HG02610 (cell line): ENCODE data around the gene HOXB5.

Experiments
- ATAC-seq: cut with Tn5 transposase; IDR thresholded peaks from one replicate; pipeline ENCODE4 v1.9.1; 2021; ENCODE audit warnings: mild to moderate bottlenecking, moderate library complexity; ENCODE audit not compliant: unreplicated experiment

The HOXB5 gene

DNA sequence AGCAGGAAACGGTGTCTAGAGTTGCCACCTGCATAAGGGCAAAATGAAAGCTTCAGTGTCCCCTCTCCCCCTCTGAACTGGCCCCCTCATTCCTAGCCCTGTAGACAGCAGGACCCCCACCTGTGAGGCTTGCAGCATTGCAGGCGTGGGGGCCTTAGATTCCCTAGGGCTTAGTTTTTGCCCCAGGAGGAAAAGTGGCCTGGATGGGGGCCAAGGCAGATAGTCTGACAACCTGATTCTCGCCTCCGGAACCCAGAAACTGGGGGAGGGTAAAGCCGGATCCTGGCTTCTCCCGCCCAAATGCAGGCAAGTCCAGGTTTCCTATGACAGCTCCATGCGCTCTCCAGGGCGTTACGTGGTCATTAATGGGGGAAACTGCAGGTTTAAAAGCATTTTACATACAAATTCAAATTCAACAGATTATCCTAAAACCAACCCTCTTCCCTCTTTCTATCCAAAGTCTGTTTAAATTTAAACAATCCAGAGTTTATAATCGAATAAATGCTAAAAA is 11.9 kb upstream of the HOXB5 start:
- ATAC-seq: no peak

DNA sequence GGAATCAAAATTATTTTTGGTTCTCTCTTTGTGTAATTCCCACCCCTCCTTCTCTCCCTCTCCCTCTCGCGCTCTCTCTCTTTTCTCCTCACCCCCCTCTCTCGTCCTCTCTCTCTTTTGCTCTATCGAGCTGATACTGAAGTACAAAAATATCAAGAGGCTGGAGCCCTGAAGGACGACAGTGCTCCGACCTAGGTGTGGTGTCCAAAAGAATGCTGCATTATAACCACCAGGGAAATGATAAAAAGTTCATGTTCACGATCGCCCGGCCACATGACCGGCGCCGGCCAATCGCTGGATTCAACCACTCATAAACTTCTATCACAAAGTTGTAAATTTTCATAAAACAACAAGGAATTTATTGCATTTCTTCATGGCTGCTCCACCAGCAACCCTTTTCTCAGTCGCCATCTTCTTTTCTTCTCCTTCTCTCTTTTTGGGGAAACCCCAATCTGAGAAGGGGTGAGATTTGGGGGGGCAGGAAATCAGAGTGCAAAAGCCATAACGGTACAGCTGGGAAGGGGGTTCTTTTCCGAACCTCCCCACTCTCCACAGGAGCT is 11.3 kb upstream of the HOXB5 start, which contains the start of gene HOXB6:
Gene HOXB6, minus strand, starts transcription at position 217 of the 560 bp plus-strand sequence. CDS start 6,836 bp downstream, outside the sequence.
- no peak for ATAC-seq

DNA sequence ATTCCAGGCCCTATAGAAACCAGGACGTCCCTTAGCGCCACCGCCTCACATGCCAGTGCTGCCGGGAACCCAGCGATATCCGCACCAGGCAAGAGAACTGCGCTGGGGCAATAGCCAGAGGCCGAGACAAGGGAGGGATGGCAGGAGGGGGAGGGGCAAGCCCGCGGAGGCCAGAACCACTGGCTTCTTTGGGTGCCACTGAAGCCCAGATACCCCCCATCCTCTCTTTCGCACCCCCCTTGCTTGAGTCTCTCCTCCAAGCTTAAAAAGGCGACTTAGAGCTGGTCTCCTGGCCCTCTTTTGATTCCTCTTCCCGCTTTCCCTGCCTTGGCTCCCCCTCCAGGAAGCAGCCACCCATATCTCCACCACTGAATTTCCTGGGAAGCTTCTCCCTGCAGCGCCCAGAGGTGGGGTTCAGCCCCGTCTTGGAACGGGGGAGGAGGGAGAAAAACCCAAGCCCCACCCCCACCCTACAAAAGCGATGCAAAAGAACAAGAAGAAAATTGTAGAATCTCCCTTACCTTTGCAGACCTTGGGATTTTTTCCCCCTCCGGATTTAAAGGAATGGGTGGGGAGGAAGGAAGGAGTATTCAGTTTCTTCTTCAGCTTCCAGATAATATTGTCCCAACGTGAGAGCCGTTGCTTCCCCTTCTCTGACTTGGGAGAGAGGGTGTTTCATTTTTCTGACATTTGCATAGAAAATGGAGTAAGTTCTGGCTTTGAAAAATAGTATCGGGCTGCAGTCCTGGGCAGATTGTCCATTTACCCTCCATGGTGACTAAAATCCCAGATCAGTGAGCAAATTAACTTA is 10.6 kb upstream of the HOXB5 start:
- no peak for ATAC-seq

DNA sequence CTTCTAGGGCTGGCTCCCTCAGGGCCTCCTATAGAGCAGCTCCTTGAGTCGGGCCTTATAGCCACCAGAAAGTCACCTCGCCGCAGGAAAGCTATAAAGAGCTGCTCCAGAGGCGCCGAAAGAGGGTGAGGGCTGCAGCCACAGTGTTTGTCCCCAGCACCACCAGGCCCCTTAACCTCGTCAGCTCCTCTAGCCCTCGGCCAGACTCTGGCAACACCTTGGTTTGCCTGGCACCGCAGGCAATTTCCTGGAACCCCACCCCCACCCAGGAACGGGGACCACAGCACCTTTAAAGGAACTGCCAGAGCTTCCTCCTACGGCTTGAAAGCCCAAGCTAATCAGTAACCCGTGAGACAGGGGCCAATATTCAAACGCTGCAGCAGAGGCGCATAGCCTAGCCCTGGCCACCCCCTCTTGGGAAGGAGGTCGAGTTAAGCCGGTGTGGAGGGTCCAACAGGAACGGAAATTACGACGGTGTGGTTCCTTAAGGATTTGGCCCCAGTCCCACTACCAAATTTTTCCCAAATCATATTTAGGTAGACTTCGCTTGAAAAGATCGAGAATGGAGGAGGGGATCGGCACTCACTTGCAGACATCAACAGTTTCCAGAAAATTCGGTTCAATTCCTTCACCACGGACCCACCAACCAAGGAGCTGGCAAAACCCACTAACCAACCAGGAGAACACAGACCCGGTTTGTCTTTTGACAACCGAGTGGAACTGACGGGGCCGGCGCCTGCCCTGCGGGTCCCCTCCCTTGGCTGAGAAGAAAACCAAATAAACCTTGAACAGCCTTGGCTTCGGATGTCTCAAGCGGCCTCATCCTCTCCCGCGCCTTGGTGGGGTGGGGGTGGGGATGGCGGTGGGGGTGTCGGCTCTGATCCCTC is 8.2 kb upstream of the HOXB5 start:
- ATAC-seq: no peak

DNA sequence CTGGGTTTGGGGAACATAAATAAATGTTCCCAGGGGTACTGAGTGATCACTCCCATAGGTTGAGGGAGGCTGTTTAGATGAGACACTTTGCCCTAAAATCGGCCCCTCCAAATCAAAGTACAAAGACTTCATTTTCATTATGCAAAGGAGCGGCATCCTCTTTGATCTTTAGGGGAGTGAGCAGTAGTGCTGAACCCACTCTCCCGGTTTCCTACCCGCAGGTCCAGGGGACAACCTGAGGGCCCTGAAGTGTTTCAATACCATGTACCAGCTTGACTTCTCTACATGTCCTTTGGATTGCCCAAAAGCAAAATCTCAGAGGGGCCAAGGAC is 7.6 kb upstream of the HOXB5 start:
- no peak for ATAC-seq

DNA sequence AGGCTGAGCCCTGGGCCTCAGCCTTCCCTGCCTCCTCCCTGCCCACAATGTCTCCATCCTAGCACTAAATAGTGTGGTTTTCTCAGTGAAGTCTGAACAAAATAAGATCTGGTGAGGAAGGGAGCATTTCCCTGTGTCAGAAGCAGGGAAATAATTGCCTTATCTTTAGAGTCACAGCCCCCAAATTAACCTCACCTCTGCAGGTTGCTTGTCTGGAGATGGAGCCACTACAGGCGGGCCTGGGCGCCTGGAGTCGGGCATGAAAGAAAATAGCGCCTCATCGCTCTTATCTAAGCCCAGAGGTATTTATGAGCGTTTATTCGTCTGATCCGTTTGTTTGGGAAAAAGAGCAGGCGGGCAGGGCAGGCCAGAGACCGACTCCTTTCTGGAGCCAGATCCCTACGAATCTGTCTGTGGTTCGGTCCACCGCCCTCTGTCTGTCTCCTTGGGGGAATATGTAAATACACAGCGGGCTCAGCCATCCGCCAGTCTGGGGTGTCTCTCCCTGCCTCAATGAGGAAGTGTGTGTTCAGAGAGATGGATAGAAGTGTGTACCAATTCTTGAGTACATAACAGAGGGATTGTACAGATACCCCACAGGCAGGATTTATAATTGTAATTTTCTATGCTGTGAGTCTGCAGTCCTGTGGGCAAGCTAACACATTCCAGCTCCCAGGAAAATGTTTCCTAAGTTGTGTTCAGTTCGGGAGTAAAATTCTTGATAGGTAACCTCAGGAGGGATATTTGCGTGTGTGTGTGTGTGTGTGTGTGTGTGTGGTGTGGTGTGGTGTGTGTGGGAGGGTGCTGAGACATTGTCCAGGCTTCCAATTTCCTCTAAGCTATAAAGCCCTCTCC is 6.9 kb upstream of the HOXB5 start:
- ATAC-seq: no peak

DNA sequence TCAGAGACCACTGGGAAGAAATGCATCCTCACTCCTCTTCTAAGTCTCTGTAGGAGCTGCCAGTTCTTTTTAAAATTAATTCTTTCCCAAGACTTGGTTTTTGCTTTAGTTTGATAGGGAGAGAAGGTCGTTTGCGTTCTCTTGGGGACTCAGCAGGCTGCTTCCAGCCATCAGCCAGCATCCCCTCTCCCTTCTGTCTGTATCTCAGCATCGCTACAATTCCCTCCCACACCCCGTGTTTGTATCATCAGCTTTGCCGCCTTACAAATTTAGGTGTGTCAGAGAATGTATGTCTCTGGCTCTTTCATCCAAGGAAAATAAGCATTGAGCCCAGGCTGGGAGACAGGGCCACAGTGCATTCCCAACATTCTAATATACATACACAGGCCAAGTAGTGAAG is 5.8 kb upstream of the HOXB5 start:
- no peak for ATAC-seq

DNA sequence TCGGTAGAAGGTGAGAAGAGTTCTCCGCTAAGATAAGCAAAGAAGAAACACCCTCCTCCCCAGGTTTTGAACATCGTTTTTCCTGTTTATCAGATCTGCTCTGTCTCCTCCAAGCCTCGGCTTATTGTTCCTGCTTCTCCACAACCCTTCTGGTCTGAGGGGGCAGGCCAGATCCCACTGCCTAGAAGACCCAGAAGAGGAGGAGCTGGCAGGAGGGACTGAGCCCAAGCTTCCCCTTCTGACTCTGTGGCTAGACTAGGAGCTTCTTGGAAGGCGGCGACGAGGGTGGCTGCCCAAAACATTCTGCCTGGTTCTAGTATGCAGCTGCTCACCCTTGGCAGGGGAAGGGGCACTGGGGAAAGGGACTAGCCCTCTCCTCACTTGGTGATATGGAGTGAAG is 5.2 kb upstream of the HOXB5 start:
- ATAC-seq: no peak

DNA sequence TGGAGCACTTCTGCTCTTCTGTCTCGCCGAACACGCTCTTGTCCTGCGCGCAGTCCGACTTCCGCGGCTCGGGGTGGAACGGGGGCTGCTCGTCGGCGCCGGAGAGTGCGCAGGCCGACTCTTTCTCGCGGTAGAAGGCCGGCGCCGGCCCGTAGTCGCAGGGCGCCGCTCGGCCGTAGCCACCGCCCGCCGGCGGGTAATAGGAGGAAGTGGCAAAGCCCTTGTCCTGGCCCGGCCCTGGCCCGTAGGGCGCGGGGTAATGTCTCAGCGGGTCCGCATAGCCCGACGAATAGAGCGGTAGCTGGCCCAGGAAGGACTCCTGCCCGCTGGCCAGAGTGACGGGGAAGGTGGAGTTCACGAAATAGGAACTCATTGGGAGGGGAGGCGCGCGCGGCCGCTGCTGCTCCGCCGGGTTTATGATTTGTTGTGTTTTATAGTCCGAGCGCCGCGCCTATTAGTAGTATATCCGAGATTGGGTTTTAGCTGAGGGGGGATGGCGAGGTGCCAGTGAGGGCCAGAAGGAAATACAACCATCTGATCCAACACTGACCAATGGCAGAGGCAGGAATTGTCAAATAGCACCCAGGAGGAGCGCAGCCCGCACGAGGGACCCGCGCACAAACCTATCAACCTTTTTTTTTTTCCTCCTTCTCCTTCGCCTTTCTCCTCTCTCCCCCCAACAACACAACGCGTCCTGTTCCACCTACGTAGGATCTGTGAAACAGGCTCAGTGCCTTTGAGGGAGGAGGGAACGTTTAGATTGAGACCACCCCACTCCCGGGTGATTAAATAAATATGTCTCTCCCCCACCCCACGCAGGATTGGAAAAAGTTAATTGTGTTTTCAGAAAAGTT is 4.4 kb upstream of the HOXB5 start:
- no peak for ATAC-seq

DNA sequence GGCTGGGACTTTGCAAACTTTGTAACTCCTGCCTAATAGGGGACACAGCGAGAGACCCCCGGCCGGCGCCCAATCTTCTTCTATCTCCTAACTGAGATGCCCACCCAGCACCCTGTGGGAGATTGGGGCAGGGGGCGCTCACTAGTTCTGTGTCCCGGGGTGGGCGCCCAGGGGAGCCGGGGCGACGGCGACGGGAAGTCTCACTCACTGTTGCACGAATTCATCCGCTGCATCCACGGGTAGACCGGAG is 3.9 kb upstream of the HOXB5 start:
- no peak for ATAC-seq

DNA sequence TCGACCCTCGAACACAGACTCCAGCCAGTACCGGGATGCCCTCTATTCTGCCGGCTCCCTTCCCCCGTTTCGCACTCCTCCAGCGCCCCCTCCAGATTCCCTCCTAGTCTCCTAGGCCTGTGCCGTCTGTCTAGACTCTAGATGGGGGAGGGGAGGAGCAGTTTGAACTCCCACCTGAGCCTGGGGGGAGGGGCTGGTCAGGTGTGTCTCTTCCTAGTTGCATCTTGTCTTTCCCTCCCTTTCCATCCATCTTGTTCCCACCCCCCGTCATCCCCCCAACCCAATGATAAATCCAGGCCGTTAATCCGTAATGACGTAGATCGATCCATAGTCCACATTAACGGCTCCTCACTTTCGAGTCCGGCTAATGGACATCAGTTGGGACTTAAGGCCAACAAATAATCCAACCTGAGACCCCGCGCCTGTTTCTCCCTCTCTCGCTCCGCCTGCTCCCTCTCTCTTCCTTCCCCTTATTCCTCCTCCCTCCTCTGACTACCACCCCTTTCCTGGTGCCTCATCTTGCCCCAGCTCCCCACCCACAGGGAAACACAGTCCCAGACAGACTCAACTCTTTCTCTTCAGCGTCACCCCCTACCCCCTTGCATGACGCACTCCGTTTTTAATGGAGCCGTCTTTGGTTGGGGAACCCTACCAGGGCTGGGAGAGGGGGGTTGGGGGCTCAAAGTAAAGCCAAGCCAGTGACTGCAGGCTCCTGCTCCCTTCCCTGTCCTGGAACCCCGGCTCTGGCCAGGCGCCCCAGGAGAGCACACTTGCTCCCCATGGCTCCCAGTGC is 3.4 kb upstream of the HOXB5 start:
- ATAC-seq: no peak

DNA sequence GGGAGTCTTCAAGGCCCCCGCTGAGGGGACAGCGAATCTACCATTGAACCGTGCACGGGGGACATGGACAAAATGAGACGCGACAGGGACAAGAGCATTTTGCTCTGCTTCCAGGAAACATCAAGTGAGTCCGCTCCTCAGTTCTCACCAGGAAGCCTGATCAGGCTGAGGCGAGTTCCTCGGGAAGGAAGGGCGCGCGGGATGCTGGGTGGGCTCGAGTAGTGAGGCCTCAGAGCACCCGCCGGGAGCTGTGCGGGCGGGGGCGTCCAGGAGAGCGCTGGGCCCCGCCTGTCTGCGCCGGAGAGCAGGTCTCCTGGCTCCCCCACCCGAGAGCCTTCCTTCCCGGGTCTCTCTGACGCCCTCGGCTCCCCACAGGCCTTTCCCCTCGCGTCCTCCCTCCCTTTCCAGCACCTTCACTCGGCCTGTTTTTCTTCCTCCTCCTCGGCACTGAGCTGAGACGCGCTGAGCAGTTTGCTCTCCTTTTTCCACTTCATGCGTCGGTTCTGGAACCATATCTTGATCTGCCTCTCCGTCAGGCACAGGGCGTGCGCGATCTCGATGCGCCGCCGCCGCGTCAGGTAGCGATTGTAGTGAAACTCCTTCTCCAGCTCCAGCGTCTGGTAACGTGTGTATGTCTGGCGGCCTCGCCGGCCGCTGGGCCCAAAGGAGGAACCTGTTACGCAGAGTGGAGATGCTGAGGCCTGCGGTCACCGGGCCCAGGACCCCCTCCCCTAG is 2.6 kb upstream of the HOXB5 start:
- ATAC-seq: no peak

DNA sequence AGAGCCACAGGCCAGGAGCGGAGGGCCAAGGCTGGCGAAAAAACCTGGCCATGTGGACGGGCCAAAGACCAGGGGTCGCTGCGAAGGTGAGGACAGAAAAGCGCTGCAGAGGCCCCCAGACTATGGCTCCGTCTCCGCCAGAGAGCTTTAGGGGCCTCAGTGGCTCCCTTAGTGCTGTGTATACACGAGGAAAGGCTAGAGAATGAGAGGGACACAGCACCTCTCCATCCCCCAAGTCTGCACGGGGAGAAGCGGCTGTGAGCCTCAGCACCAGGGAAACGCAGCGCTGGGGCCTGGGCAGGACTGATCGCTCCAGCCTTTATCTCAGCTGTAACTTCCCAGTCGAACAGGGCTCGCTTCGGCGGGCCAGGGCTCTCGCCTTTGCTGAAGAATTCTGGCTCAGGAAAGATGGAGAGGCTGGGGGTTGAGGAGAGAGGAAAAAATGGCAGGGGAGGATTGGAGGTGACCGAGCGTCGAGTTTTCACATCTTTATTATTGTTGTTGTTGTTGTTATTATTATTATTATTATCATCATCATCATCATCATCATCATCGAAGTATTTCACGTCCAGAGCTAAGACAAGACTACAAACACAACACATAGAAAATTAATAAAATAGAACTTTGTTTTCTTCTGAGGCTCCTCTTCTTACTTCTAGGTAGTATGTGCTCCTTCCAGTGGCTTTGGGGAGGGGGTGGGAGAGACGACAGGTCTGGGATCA is 1.9 kb upstream of the HOXB5 start:
- ATAC-seq: no peak

DNA sequence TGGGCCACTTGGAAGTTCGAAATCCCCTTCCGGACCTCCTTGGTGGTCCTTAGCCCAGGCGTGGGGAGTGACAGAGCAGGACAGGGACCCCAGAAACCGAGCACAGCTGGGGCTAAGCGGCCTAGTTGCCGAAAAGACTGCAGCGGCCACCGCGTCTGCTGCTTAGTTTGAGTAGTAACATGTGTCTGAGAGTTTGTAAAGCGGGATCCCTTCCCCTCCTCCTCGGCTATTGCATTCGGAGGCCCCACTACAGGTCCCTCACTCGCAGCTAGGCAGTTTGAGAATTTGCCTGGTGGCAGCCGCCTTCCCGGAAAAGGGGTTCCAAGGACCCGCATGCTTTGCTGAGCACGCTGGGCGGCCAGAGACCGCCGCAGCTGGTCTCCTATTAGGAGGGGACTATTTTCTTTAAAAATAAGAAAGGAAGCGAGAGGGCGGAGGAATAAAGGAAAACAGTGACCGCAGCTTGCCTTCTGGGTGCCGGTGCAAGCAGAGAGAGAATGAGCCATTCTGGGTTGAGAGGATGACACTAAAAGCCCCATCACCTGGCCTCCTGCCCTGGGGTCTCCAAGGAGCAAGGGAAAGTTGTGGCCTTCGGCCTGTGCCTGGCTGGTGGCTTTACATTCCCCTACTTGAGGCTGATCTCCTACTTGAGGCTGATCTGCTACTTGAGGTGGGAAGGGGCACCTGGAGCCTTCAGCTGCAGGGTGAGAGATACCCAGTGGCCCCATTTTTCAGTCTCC is 1.1 kb upstream of the HOXB5 start:
- ATAC-seq: no peak

DNA sequence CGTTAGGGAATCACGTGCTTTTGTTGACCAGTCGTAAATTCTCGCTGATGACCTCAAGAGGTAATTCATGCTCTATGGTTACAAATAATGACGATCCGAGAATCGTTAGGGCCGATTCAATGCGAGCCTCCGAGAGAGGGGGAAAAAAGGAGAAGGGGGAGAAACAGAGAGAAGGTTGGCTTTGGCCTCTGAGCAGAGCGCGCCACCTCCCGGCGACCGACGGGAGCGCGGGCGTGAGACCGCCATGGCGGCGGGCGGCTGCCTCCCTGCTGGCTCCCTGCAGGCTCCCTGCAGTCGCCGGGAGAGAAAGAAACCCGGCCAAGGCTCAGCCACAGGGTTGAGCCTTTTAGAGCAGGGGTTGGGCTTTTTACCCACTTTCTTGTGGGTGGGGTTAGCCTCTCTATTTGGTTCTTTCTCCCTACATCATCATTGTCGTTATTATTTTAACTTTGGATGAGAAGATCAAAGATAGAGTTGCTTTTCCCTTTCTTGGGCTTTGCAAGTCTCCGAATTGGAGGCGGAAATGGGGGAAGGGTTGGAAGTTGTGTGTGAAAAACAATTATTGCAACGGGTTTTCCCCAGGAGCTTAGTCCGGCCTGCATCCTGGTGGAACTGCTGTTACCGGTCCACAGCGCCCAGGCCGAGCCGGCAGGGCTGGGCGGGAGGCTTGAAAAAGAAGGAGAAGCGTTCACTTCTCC is 410 bp upstream of the HOXB5 start:
- no peak for ATAC-seq

DNA sequence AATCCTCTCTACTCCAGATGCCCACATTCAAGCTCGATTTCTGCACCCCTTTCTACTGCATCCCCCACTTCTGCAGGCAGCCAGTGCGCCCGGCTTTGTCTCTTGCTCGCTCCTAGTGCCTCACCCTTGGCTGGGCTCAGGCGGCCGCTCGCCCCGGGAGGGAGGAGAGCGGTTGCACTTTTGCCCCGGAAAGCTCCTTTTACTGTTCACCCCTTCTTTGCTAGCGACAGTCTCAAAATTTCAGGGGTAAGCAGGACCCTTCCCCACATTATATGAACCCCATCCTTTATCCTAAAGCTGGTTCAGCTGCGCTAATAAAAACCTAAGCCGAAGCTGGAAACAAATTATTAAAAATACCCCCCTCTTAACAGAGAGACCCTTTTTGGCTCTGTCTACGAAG is 1.0 kb downstream of the HOXB5 start:
- no peak for ATAC-seq

DNA sequence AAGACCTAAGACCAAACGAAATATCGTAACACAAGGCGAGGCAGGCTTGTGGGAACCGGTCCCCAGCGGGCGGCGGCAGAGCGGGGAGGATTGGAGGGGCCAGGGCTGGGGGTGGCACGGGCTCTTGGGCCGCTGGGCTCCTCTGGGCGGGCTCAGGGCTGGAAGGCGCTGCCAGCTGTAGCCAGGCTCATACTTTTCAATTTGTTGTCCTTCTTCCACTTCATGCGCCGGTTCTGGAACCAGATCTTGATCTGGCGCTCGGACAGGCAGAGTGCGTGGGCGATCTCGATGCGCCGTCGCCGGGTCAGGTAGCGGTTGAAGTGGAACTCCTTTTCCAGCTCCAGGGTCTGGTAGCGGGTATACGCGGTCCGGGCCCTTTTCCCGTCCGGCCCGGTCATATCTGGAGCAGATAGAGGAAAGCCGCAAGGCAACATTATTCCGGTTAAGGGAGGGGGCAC is 1.5 kb downstream of the HOXB5 start:
- no peak for ATAC-seq
